GM12873 (cell line): ENCODE results near the gene HS1BP3.

ENCODE experiments used
- CTCF ChIP-seq: IDR thresholded peaks from 2 replicates; pipeline ENCODE4 v1.5.1; 2012; ENCODE audit warnings: low read depth, mild to moderate bottlenecking, moderate library complexity, low read length, control low read depth; ENCODE audit not compliant: insufficient read depth; ENCODE audit errors: missing control alignments

Gene HS1BP3

GRCh38 chr2:20678780-20679179 is 27.9 kb upstream of the HS1BP3 start:
- TF ChIP-seq CTCF: no peak

GRCh38 chr2:20678086-20678395 is 27.1 kb upstream of the HS1BP3 start:
- TF ChIP-seq CTCF: no peak

GRCh38 chr2:20677301-20678085 is 26.6 kb upstream of the HS1BP3 start:
- TF ChIP-seq CTCF: peak; percentile 63

GRCh38 chr2:20676353-20677215 is 25.7 kb upstream of the HS1BP3 start:
- peak; percentile 39 for TF ChIP-seq CTCF

GRCh38 chr2:20675701-20676352 is 24.9 kb upstream of the HS1BP3 start:
- TF ChIP-seq CTCF: peak; percentile 38

GRCh38 chr2:20674974-20675679 is 24.2 kb upstream of the HS1BP3 start:
- TF ChIP-seq CTCF: no peak

- TF ChIP-seq CTCF: no peak
Measured at GRCh38 chr2:20674309-20674965, 23.5 kb upstream of the HS1BP3 start.
